H1 (cell line): Measurements from ENCODE around the gene PSME4. TPM values are rescaled to one million over a fixed set of nuclear protein-coding genes. Genes with fewer than 3 reads are reported as not detected.

Experiments
- RNF2 ChIP-seq: fragments of 200-900, 300-1000 bp; sonication (generic); IDR thresholded peaks from 2 replicates; pipeline ENCODE4 v1.7.1; 2016; ENCODE audit warnings: borderline replicate concordance, low read depth, mild to moderate bottlenecking, antibody characterized with exemption, low read length; ENCODE audit not compliant: poor library complexity, severe bottlenecking; ENCODE audit errors: missing control alignments
- polyA plus RNA-seq, 7 experiments: library from polyadenylated mRNA; depleted of rRNA in 3 of 7; stranded (reverse) in 5 of 7; unstranded in 2 of 7; fragments of >200 nt in 5 of 7; fragments of 200-250 nt in 2 of 7; gene quantifications; 1 replicate in 5 of 7; 2 replicates in 1 of 7; 4 replicates in 1 of 7; pipeline versions ENCODE4 v1.2.1 to v1.2.3, GENCODE V29; 2011 to 2013; ENCODE audit warnings: missing spikeins in 2 of 7, mixed read lengths in 2 of 7
- total RNA-seq: library from RNA; stranded (reverse); fragmentation: NEBNext Ultra II Directional; extraction: Animal tissue kit (Norgen Biotek cat#: 25700); gene quantifications from 2 replicates; pipeline ENCODE4 v1.2.1, GENCODE V29; 2021

Gene PSME4
- total and polyA plus RNA-seq, 2 of the 8 experiments (the other 6 are each of a cell fraction or from before 2014, with no cell fraction given), result 42.2 to 116 TPM

GRCh38 chr2:53881986-53882385 is 88.8 kb downstream of the PSME4 start (continued):
- no peak for TF ChIP-seq RNF2
- TF ChIP-seq, all 59 proteins: peak for 0
